Activated CD4-positive, alpha-beta T cell treated with anti-CD3 and anti-CD28 coated beads, Interleukin-2, amount 50 U/mL, for 1 hour (primary cell): ENCODE measurements around the gene PLPP2.

Source experiments
- DNase-seq: peaks from one replicate; pipeline ENCODE4 v3.0.0-alpha.2; 2020

PLPP2 gene

DNA sequence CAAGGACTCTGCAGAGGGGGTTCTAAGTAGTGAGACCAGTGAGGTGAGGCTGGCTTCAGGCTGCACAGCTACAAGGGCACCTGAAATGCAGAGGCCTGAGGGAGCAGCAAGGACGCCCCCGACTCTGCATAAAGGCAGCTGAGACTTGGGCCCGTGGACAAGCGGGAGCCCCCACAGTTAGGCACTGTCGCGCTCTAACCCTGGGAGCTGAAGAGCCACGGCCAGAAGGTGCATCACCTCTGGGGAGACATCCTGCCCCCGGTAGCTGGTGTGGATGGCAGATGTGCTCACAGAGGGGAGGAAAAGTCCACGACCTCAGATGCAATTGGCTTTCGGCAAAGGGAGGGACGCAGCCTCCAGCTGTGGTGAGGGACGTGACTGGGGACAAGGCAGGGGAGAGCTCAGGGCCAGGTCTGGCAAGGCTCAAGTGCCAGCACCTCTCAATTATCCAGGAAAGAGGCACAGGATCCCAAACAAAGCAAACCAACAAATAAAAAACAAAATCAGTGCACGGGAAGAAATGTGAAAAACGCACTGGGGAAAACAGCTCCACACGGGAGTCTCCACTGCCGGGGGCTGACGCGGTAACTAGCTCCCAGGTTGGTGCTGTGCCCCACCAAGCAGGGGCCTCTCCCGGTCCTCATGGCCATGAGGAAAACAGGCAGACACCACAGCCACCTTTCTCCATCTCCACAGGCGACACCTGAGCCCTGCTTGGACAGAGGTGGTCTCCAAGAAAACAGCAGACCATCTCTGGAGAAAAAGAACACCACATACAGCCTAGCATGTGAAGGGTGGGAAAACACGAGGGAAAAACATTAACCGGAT, 23.0 kb upstream of the PLPP2 start:
- no peak for DNase-seq

DNA sequence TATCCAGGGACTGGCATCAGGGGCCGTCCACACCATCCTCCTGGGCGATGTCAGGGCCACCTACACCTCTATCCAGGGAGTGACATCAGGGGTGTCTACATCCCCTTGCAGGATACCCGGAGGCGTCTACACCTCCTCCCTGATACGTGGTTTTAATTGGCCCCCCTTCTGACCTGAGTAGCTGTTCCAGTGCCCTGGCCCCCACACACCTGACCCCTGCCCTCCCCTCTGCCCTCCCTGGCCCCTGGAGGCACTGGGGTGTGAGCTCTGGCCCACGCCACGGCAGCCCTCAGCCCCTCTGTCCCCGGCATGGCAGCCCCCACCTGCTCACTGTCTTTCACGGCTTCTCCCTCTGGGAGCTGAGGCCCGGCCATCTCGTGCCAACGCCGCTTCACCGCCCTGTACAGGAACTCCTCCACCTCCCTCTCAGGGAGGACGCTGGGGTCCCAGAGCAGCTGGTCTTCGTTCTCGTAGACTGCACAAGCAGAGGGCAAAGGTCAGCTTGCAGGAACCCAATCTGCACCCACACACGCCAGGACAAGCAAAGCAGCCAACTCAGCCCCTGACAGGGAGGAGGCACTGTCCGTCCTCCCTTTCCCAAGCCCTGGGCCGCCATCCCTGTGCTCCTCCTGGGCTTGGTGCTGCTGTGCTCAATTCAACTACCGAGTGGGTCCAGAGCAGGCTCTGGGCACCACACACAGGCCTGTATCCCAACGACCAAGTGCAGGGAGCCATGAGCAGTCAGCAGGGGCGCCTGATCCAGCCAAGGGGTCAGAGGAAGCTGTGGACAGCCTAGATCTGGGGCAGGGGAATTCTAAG, 22.2 kb upstream of the PLPP2 start:
- DNase-seq = no peak

DNA sequence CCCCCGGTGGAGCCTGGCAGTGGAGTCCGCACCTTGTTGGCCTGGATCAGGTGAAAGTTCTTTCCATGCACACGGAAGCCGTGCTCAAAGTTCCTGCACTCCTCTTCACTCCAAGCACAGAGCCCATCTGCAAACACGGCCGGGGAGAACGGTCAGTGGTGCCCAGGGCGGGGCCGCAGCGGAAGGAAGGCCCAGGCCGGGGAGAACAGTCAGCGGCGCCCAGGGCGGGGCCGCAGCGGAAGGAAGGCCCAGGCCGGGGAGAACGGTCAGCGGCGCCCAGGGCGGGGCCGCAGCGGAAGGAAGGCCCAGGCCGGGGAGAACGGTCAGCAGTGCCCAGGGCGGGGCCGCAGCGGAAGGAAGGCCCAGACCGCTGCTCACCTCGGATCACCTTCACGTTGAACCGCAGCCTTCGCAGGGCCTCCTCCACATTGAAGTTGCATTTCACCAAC, 20.6 kb upstream of the PLPP2 start:
- no peak for DNase-seq

DNA sequence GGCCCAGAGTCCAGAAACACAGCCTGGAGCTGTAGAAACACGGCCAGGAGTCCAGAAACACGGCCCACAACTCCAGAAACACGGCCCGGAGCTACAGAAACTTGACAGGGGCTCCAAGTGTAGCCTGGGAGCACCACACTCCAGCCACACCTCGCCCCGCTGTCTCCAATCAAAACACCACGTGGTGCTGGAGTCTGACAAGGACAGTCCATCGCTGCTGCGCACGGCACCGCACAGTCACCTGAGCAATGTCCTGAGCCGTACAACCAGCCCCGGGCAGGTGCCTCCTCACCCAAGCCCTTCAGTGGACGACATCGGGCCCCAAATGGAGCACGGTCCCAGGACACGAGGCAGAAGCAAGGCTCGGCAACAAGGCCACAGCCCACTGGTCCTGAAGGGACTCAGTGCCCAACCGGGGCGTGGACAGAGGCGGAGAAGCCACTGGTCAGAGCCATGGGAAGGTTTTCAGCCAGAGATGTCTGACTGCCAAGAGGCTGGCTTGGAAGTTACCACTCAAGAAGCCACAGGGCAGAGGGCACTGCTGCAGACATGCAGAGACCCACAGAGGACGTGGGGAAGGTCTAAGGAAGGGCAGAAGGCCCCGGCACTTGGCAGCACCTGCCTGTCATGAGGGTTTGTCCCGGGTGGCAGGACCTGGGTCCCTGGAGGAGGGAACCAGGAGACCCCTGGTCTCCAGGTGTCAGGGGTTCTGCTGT, 19.7 kb upstream of the PLPP2 start:
- no peak for DNase-seq

DNA sequence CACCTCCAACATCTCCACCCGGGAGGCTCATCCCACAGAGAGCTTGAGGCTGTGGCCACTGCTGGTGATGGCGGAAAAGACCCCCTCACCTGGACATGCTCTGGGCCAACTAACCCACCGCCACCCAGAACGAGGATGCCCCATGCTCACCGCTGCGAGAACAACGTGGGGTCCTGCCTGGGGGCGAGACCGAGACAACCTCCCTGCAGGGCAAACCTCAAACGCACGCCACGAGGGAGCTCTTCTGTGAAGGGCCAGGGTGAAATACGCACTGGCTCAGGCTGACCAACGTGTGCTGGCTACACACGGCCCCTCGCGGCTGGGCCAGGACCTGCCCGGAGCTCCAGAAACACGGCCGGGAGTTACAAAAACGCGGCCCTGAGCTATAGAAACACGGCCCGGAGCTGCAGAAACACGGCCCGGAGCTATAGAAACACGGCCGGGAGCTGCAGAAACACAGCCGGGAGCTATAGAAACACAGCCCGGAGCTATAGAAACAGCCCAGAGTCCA, 19.0 kb upstream of the PLPP2 start:
- no peak for DNase-seq

DNA sequence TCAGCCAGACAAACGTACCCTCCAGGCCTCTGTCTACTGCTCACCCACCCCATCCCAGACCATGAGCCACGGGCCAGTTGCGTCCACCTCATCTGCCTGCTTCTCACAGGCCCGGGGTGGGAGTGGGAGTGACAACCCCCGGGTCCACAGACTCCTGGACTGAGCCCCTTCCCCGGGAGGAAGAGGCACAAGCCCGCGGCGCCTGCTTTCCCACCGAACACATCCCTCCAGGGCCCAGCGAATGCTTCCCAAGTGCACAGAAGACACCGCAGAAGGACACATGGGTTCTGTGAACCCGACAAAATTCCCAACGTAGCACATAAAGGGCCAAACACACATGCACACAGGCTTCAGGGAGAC, 18.0 kb upstream of the PLPP2 start:
- no peak for DNase-seq

DNA sequence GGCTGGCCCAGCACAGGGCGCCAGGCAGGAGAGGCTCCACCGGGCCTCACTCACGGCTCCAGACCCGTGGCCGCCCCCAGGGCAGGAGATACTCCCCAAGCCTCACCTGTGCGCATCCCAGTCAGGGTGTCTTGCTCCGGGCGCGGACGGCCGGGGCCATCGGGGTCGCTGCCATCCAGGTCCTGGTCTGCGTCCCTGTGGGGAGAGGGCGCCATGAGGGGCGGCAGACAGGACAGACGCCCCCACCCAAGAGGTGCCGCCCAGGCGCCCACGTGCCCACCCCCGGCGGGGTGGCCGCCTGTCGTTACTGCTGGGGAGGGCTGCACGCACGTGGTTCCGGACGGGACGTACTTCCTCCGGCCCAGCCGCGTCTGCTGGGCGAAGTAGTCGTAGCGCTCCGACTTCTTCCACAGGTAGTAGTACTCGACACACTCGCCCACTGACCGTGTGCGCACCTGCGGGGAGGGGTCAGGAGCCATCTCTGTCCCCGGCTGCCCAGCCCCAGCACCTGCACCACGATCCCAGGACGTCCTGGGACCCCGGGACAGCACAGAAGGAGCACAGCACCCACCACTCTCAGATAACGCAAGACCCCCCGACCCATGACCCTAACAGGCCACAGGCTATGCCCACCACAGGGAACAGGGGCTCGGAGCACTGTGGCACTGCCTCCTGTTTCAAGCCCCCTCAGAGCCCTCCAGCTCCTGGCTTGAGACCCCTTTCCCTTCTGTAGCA, 17.4 kb upstream of the PLPP2 start:
- no peak for DNase-seq

DNA sequence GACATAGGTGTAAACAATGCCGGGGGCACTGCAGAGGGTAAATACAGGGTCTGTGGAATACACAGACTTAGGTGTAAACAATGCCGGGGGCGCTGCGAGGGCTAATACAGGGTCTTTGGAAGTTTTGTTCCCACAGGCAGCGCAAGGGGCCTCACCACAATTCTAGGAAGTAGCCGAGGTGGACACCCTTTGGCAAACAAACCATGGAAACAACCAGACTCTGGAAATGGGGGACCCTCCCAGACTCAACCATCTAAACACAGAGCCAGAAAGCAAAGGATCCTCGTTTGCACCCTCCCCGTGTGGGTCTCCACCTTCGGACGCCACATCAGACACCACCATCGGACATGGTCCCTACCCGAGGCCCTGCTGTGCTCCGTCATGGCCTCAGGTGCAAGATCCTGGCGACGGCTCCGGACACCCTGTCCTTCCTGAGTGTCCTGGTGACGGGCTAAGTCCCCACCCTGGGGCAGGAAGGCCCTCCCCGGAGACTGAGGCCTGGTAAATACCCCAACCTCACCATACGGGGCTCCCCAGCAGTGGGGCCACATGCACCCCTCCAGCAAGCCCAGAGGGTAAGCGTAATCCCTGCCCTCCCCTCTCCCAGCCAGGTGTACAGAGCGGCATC, 16.7 kb upstream of the PLPP2 start:
- DNase-seq = no peak

DNA sequence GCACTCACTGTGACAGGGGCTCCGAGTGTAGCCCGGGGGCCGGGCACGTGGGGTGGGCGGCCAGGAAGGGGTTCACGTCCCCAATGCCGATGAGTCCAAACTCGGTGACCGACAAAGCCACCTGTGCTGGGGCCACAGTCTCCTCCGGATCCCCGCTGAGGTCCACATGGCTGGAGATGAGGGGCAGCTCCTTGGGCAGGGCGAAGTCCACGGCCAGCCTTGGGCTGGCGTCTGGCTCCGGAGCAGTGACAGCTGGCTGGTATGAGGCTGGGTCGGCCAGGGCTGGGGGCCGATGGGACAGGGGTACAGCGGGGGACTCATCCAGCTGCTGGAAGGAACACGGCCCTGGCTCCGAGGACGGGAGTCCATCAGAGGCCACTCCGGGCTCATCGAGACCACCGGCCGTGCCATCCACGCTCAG, 15.9 kb upstream of the PLPP2 start:
- no peak for DNase-seq

DNA sequence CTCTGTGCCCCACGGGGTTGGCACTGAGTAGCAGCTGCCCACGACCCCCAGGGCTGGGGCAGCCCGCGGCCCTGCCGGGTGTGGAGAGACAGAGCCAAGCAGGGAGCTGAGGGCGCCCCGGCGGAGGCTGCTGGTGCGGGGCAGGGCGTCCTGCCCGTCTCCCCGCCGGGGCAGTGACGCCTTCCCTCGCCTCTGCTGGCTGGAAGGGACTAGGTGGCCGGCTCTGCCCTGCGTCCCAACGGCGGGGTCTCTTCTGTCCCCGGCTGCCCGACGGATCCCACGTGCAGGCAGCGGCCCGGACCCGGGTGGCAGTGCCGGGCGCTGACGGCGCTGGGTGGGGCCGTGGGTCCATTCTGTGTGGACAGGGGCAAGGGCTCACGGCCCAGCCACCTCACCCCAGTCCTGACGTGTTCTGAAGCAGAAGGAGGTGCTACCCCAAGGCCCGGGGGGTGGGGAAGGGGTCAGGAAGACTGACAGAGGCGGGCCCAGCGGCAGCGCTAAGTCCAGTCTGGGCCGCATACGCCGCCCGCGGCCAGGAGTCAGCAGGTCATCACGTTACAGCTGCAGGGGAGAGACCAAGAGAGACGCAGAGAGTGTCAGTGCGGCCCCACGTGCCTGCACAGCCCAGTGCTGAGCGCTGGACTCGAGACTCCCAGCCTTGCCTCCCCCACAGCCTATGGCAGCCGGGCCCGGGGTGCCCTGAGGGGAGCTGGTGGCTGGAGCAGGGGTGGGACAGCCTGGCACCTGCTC, 15.1 kb upstream of the PLPP2 start:
- DNase-seq = no peak

DNA sequence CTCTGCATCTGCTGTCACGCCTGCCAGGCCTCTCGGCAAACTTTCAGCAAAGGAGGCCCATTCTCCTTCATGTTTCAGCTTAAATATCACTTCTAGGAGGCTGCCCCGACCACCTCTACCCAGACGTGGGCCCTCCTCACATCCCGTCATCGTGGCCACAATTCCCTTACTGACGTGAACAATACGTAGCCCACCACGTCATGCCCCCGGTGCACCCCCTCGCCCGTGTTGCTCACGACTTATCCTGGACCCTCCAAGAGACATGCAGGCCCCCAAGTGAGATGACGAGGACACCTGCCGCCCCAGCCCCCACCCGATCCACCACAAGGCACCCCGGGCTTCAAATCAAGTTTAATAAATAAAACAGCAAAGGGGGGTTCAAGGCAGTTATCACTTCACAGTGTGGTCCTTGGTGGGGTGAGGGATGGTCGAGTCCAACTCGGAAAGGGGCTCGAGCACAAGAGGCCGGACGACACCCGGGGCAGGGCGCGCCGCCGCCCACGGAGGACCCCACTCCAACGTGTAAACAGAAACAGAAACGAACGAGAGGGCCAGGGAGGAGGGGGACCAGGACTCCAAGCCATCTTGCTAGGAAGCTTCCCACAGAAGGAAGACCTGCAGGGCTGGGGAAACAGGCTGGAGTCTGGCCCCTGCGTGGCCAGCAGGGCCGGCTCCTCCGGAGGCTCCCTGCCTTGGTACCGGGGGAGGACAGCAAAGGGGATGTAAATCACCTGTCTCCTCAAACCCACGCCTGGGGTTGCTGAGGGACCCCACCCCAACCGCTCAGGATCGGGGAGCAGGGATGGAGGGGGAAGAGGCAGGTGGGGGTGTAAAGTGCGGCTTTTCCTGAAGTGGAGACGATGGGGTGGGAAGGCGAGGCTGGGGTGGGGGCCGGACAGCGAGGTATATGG, 14.3 kb upstream of the PLPP2 start:
- DNase-seq = no peak

DNA sequence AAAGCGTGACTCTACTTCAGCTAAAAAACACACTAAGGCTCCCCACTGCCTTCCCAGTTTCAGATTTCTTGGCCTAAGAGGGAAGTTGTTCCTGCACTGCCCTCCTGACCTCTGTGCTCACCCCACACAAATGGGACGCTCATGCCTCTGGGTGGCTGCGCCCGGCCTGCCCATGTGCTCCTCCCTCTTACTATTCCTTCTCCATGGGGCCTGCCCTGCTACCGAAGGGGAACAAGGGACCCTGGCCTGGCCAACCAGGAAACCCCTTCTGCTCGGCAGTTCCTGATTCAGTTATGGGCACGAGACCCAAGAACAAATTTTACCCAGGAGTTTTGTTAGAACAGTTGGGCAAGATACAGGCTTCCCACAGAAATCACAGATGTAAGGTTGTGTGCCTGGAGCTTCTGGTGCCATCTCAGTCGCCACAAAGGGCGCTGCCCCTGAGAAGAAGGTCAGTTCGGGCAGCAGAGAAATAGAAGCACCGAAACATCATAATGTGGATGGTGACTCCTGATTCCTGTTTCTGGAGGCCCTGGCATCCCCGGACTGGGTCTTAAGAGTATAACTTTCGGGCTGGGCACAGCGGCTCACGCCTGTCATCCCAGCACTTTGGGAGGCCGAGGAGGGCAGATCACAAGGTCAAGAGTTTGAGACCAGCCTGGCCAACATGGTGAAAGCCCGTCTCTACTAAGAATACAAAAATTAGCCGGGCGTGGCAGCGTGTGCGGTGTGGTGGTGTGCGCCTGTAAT, 5.4 kb upstream of the PLPP2 start:
- DNase-seq = no peak

DNA sequence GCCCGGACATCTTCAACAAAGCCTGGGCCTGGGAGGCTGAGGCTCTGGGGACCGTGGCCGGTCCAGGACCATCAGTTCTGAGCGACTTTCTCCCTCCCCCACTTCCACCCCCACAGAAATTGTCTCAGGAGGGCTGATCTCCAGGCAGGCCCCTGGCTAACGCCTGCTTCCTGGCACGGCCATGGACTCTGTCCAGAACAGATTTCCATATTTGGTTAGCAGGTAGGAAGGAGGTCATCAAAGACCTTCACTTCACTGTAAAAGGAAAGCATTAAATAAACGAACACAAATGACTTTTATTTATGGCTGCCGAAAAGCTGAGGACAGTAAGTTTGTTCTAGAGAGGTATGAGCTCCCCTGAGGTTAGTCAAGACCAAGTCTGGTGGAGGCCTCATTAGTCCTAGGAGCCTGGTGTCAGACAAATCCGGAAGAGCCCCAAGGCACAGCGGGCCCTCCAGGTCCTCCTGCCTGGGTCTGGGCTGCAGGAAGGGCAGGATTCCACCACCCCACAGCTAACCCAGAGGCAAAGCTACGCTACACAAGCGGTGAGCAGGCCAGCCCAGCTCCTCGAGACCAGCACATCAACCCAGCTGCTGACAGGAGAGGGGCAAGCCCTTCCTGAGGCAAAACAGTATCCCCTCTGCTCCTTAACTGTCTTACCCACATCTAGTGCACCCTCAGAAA, 4.6 kb upstream of the PLPP2 start:
- no peak for DNase-seq

DNA sequence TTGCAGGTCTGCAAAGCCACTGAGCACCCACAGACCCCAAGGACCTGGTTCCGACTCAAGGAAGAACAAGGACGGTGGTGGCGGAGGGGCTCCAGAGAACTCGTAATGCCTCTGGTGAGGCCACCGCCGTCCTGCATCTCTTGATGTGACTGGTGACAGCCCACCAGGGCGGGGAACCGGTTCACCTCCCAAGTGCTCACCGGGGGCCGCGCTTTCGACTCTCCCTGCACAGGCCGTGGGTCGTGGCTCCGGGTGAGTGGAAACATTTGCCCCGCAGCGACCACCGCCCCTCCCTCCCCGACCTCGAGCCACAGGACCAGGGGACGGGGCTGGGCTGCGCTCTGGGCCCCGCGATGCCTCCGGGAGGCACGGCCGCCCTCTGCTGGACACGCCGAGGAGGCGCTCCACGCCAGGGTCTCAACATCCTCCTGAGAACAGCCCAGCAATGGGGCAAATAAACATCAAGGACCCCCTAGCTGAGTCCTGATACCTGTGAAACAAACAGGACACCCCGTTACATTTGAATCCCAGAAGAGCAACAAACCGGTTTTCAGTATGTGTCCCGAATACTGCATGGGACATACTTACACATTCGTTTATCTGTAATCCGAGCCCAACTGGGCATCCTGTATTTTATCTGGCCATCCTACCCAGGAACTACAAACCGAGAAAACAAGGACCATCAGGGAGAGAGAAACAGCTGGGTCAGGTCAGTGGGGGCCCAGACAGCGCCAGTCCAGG, 3.9 kb upstream of the PLPP2 start:
- DNase-seq = peak; percentile 48

DNA sequence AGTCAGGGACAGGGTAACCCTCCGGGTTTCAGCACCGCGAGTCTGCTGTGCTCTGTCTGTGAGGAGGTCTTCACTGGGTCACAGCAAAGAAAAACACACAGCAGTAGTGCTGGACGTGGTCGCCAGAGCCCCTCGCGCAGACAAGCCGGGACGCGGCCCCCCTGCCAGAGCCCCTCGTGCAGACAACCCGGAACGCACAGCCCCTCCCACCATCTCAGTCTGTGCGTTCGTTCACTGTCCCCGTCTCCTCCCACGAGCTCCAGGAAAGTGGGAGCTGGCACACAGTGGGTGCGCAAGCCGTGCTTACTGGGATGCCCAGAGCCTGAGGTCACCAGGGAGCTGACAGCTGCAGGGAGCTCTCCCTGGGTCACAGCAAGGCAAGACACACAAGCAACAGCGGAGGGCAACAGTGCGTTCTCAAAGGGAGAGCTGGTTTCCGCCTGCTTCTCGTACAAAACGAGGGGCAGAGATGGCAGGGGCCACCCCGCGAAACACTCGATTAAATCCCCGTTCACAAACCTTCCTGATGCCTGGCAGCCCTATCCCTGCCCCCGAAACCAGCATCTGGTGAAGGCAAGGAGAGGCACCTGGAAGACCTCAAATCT, 3.2 kb upstream of the PLPP2 start:
- no peak for DNase-seq

DNA sequence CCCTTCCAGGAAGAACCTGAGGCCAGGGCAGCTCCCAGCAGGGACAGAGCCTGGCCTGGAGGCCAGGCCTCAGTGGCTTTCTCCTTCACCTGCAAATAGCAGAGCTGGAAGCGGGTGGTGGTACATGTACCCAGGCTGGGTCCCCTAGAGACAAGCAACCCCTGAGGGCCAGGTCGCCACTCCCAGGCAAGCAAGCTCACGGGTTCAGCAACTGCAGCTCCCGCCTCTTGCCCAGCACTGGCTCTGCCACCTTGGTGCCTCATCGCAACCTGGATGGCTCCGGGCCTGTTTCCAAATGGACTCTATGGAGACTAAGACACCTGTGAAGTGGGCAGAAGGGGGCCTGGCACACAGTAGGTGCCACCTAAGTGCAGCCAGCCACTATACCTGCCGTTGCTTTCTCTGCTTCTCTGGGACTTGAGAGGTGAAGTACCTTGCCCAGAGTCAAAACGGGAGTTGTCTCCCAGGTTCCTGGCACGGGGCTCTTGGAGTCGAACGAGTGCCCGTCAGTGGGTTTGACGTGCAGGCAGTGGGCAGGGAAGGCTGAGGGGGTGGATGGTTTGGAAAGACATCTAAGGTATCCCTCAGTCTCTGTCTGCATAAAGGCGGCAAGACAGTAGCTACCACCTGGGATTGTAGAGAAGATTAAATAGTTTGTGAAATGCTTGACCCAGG, 2.4 kb upstream of the PLPP2 start:
- no peak for DNase-seq

DNA sequence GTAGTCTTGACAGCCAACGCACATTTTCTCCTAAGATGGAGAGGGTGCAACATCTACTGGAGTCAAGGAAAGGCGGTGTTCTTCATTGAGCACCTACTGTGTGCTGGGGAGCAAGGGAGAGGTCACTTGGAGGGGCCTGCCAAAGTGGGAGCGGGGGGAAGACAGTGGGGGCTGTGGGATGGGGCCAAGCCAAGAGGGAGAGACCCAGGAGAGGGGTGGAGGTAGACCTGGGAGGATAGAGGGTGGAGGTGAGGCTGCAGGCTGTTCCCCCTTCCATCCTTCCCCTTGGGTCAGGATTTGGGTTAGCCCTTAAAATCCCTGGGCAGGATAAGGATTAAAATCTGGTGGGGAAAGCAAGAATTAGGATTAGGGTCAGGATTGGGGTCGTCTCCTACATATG, 1.7 kb upstream of the PLPP2 start:
- no peak for DNase-seq
